A673 (cell line): Measurements from ENCODE around the gene ATP5F1B. TPM values are rescaled to one million over a fixed set of nuclear protein-coding genes. Genes with fewer than 3 reads are reported as not detected.

Experiments
- BruUV-seq: library from RNA; stranded (reverse); fragments of 400-500 nt; replicated peaks from 2 replicates; lab custom pipeline; 2021; lab: Mats Ljungman, UMichigan
- CTCF ChIA-PET: fragments of 300-600 bp; sonication (Branson Sonifier 250); formaldehyde crosslinking; loops from one replicate; lab custom pipeline; 2022; ENCODE audit warnings: antibody characterized with exemption; lab: Charles Lee
- POLR2A ChIA-PET: fragments of 300-600 bp; sonication (Branson Sonifier 250); formaldehyde crosslinking; loops from one replicate; lab custom pipeline; 2022; ENCODE audit warnings: antibody characterized with exemption; ENCODE audit not compliant: low non-redundant PET; lab: Charles Lee
- DNase-seq: peaks from one replicate; pipeline ENCODE4 v3.0.0-alpha.2; 2015; ENCODE audit warnings: low spot score
- H3K27ac ChIP-seq: fragments of 200-600 bp; sonication (generic); 2 replicates; pipeline ENCODE4 v1.5.1; 2016; ENCODE audit warnings: mixed run types, low read depth, mild to moderate bottlenecking, mixed read lengths, antibody characterized with exemption, low read length; ENCODE audit not compliant: poor library complexity, severe bottlenecking
- H3K27me3 ChIP-seq: fragments of 200-600 bp; sonication (generic); replicated peaks from 2 replicates; pipeline ENCODE4 v1.6.1; 2017; ENCODE audit warnings: mixed run types, low read depth, mild to moderate bottlenecking, mixed read lengths, antibody characterized with exemption, low read length; ENCODE audit not compliant: insufficient read depth, poor library complexity
- H3K36me3 ChIP-seq: fragments of 200-600 bp; sonication (generic); 2 replicates; pipeline ENCODE4 v1.6.1; 2016; ENCODE audit warnings: mixed run types, mild to moderate bottlenecking, mixed read lengths, antibody characterized with exemption, low read length; ENCODE audit not compliant: insufficient read depth, poor library complexity, severe bottlenecking
- H3K4me1 ChIP-seq: fragments of 200-600 bp; sonication (generic); 2 replicates; pipeline ENCODE4 v1.6.1; 2017; ENCODE audit warnings: mixed run types, mild to moderate bottlenecking, mixed read lengths, antibody characterized with exemption, low read length; ENCODE audit not compliant: insufficient read depth, poor library complexity, severe bottlenecking
- H3K4me3 ChIP-seq: fragments of 200-600 bp; sonication (generic); 2 replicates; pipeline ENCODE4 v1.5.1; 2016; ENCODE audit warnings: low read depth, mixed run types, mild to moderate bottlenecking, mixed read lengths, low read length; ENCODE audit not compliant: poor library complexity, severe bottlenecking
- H3K9me3 ChIP-seq: fragments of 200-600 bp; sonication (generic); 2 replicates; pipeline ENCODE4 v1.6.1; 2016; ENCODE audit warnings: mixed run types, low read depth, mild to moderate bottlenecking, mixed read lengths, antibody characterized with exemption, low read length; ENCODE audit not compliant: poor library complexity, severe bottlenecking
- CTCF ChIP-seq: fragments of 300-800, 200-600 bp; sonication (generic); conservative IDR thresholded peaks from 2 replicates; pipeline ENCODE4 v1.5.1; 2017; ENCODE audit warnings: low read depth, mild to moderate bottlenecking, antibody characterized with exemption, low read length, moderate library complexity, mixed read lengths
- EZH2 ChIP-seq: fragments of 200-600 bp; sonication (generic); IDR thresholded peaks from 2 replicates; pipeline ENCODE4 v1.6.1; 2017; ENCODE audit warnings: borderline replicate concordance, low read depth, mild to moderate bottlenecking, mixed read lengths, antibody characterized with exemption, low read length; ENCODE audit not compliant: poor library complexity, severe bottlenecking
- intact Hi-C: fragments of 100-400 bp; cut with micrococcal nuclease; formaldehyde crosslinking; loops from one replicate; pipeline ENCODE4 v1.10.0; 2022; ENCODE audit not compliant: unreplicated experiment
- total RNA-seq: library from RNA; stranded (reverse); gene quantifications from 2 replicates; pipeline ENCODE4 v1.2.3, GENCODE V29; 2021

The ATP5F1B gene
- total RNA-seq, 1 experiment from 2014 or later: 1,089 TPM

- TF ChIP-seq CTCF (peak; percentile 82), EZH2 (no peak)
- peak; percentile 100 for DNase-seq
- Histone ChIP-seq H3K27me3 (no peaks in the 10 kb centered on the region), H3K4me1 (peaks cover 35% of the 10 kb centered on the region), H3K4me3 (peak overlapping the region; percentile 77), H3K27ac (peak overlapping the region; percentile 78), H3K36me3 (peaks cover 48% of the 10 kb centered on the region), H3K9me3 (no peaks in the 10 kb centered on the region)
- intact Hi-C loops: loop anchor here (5.0 to 10.0 kb wide), 3 partner anchors 125 to 522 kb away; partner anchors contain the start of genes RPL41, STAT6 and ZC3H10
- CTCF ChIA-PET: interaction anchor here (0.6 to 1.8 kb wide), 26 partner anchors 8 to 475 kb away, joined by 3 to 20 read pairs (median 4); partner anchors contain the start of genes ATP5F1B, CNPY2, NACA and PTGES3
- POLR2A ChIA-PET: interaction anchor here (0.6 to 1.0 kb wide), 3 partner anchors 8 to 115 kb away, joined by 3 to 4 read pairs (median 4); partner anchors contain the start of genes PTGES3 and RBMS2
- BruUV-seq: no TSS peak
Measured at GRCh38 chr12:56636675-56637540, 8.9 kb downstream of the ATP5F1B start.

GRCh38 chr12:56635806-56636674, 9.7 kb downstream of the ATP5F1B start:
- H3K27me3 ChIP-seq: no peaks in the 10 kb centered on the region
- peaks cover 39% of the 10 kb centered on the region for H3K36me3 ChIP-seq
- no peak for TF ChIP-seq EZH2
- TF ChIP-seq CTCF: no peak
- BruUV-seq: no TSS peak
- DNase-seq: peak; percentile 94
- no peaks in the 10 kb centered on the region for H3K9me3 ChIP-seq
- peak overlapping the region; percentile 78 for H3K27ac ChIP-seq
- H3K4me1 ChIP-seq: peaks cover 41% of the 10 kb centered on the region
- CTCF ChIA-PET: interaction anchor here (0.6 to 1.8 kb wide), 23 partner anchors 8 to 476 kb away, joined by 3 to 20 read pairs (median 4); partner anchors contain the start of genes ATP5F1B, CNPY2, NACA and PTGES3
- POLR2A ChIA-PET: interaction anchor here (0.9 to 1.0 kb wide), 2 partner anchors 52 to 115 kb away, joined by 3 to 4 read pairs; partner anchors contain the start of genes PTGES3 and RBMS2
- intact Hi-C loops: loop anchor here (5.0 to 10.0 kb wide), 3 partner anchors 124 to 521 kb away; partner anchors contain the start of genes RPL41, STAT6 and ZC3H10
- H3K4me3 ChIP-seq: peak overlapping the region; percentile 77
